ENCODE data around the gene CHD2. TPM values are rescaled to one million over a fixed set of nuclear protein-coding genes. Genes with fewer than 3 reads are reported as not detected.

Gene CHD2
- total RNA-seq, 1 donor from 2014 or later = 100 TPM

GRCh38 chr15:92881802-92882696, 18.1 kb upstream of the CHD2 start:
- Histone ChIP-seq H3K36me3 (peaks cover 0 to 7% of the 10 kb centered on the region in 2 donors), H3K27ac (peak overlapping the region; percentile 100), H3K9me3 (no peaks in the 10 kb centered on the region), H3K4me1 (peaks cover 28% of the 10 kb centered on the region), H3K27me3 (no peaks in the 10 kb centered on the region), H3K4me3 (peak overlapping the region; percentile 43 to 80)
- peak; percentile 100 for DNase-seq (ENCODE audit: extremely low spot score in 2 of 2)
- TF ChIP-seq CTCF (IDR thresholded peaks at IDR 0.05) (no peak), POLR2A (IDR thresholded peaks at IDR 0.05) (peak in 1 of 2 donors; percentile 96), POLR2AphosphoS5 (IDR thresholded peaks at IDR 0.05; ENCODE audit: insufficient read depth in 1 of 2, low read depth in 1 of 2) (peak; percentile 79 to 90)
- intact Hi-C loops (cut with DNase I) = loop anchor here (2.0 kb wide), 3 partner anchors 23 to 73 kb away; no protein-coding TSS in a partner anchor

GRCh38 chr15:92882697-92883162, 17.4 kb upstream of the CHD2 start:
- Histone ChIP-seq H3K36me3 (peaks cover 0 to 7% of the 10 kb centered on the region in 2 donors), H3K27ac (peak overlapping the region; percentile 100), H3K9me3 (no peaks in the 10 kb centered on the region), H3K4me1 (peaks cover 35% of the 10 kb centered on the region), H3K4me3 (peak overlapping the region; percentile 80 to 95), H3K27me3 (no peaks in the 10 kb centered on the region)
- DNase-seq (ENCODE audit: extremely low spot score in 2 of 2) = no peak
- TF ChIP-seq POLR2AphosphoS5 (IDR thresholded peaks at IDR 0.05; ENCODE audit: insufficient read depth in 1 of 2, low read depth in 1 of 2) (peak in 1 of 2 donors; percentile 63), CTCF (IDR thresholded peaks at IDR 0.05) (no peak), POLR2A (IDR thresholded peaks at IDR 0.05) (peak in 1 of 2 donors; percentile 97)
- intact Hi-C loops (cut with DNase I) = loop anchor here (2.0 kb wide), 3 partner anchors 22 to 74 kb away; no protein-coding TSS in a partner anchor

- H3K27ac ChIP-seq = peak overlapping the region; percentile 100
- intact Hi-C loops (cut with DNase I) = loop anchor here (2.0 kb wide), 3 partner anchors 21 to 75 kb away; no protein-coding TSS in a partner anchor
- H3K27me3 ChIP-seq = no peaks in the 10 kb centered on the region
- peak overlapping the region; percentile 80 to 95 for H3K4me3 ChIP-seq
- no peak for DNase-seq (ENCODE audit: extremely low spot score in 2 of 2)
- peaks cover 0 to 7% of the 10 kb centered on the region in 2 donors for H3K36me3 ChIP-seq
- H3K9me3 ChIP-seq = no peaks in the 10 kb centered on the region
- TF ChIP-seq POLR2A (IDR thresholded peaks at IDR 0.05) (no peak), POLR2AphosphoS5 (IDR thresholded peaks at IDR 0.05; ENCODE audit: insufficient read depth in 1 of 2, low read depth in 1 of 2) (peak; percentile 17 to 48)
- peaks cover 41% of the 10 kb centered on the region for H3K4me1 ChIP-seq
These were observed 16.8 kb upstream of the CHD2 start for GRCh38 chr15:92883163-92883875.

GRCh38 chr15:92883876-92884435, 16.2 kb upstream of the CHD2 start:
- TF ChIP-seq POLR2A (IDR thresholded peaks at IDR 0.05) = no peak
- no peak for TF ChIP-seq POLR2AphosphoS5 (IDR thresholded peaks at IDR 0.05; ENCODE audit: insufficient read depth in 1 of 2, low read depth in 1 of 2)
- TF ChIP-seq CTCF (IDR thresholded peaks at IDR 0.05) = no peak
- H3K27me3 ChIP-seq = no peaks in the 10 kb centered on the region
- H3K36me3 ChIP-seq = peaks cover 0 to 7% of the 10 kb centered on the region in 2 donors
- H3K4me3 ChIP-seq = peak overlapping the region; percentile 80 to 95
- no peak for DNase-seq (ENCODE audit: extremely low spot score in 2 of 2)
- H3K9me3 ChIP-seq = no peaks in the 10 kb centered on the region
- intact Hi-C loops (cut with DNase I) = loop anchor here (2.0 kb wide), 3 partner anchors 21 to 75 kb away; no protein-coding TSS in a partner anchor
- H3K4me1 ChIP-seq = peaks cover 47% of the 10 kb centered on the region
- peak overlapping the region; percentile 100 for H3K27ac ChIP-seq
